Measurements from ENCODE around the gene NELL1.

Gene NELL1

DNA sequence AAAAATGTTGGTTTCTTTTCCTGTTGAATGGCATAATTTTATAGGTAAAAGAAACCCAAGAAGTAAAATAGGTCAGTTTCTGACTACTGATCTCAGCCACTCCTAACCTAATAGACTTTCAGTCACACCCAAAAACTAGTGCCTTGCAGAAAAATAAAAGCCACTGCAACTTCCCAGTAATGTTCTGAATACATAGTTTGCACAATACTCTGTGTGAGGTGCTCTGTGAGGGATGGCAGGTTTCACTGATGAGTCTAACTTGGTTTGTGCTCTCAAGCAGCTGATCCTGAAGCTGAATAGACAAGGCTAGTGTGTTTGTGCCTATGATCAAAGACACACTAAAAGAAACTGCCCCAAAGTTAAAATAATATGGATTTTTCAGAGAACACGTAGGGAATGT lies 758.3 kb downstream of the NELL1 start:
- H3K36me3 ChIP-seq (ENCODE audit: insufficient read depth, low read length), result no peaks in the 10 kb centered on the region
- H3K4me1 ChIP-seq (ENCODE audit: insufficient read depth, low read length), result no peaks in the 10 kb centered on the region
- no peak overlapping the region for H3K4me3 ChIP-seq (ENCODE audit: low read depth in 1 of 2, low read length in 2 of 2)
- no peaks in the 10 kb centered on the region for H3K27me3 ChIP-seq (ENCODE audit: control insufficient read depth in 1 of 2, insufficient read depth in 2 of 2, low read length in 2 of 2)
- H3K9ac ChIP-seq (ENCODE audit: low read length), result no peak overlapping the region
- H3K9me3 ChIP-seq (ENCODE audit: low read length), result no peaks in the 10 kb centered on the region
- H3K27ac ChIP-seq (ENCODE audit: low read depth, low read length), result no peak overlapping the region

DNA sequence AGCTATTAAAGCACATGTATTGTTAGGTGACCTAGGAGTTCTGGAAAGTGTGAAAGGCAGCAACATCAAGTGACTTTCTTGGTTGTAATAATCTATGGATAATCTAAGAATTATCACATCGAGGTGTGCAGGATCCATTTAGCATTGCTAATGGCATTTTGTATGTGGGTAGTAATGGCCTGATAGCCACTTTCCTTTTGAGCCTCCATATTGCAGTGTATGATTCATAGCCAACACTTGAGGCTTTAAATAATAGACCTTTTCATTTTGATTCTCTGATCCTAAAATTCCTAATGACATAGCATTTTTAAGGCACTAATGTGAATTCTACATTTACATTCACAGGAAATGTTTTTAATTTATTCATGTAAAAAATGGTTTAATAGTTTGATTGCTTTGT lies 759.4 kb downstream of the NELL1 start:
- Histone ChIP-seq H3K27ac (ENCODE audit: low read depth, low read length) (no peak overlapping the region), H3K9me3 (ENCODE audit: low read length) (no peaks in the 10 kb centered on the region), H3K4me3 (ENCODE audit: low read depth in 1 of 2, low read length in 2 of 2) (no peak overlapping the region), H3K9ac (ENCODE audit: low read length) (no peak overlapping the region), H3K36me3 (ENCODE audit: insufficient read depth, low read length) (no peaks in the 10 kb centered on the region), H3K27me3 (ENCODE audit: control insufficient read depth in 1 of 2, insufficient read depth in 2 of 2, low read length in 2 of 2) (no peaks in the 10 kb centered on the region), H3K4me1 (ENCODE audit: insufficient read depth, low read length) (no peaks in the 10 kb centered on the region)

DNA sequence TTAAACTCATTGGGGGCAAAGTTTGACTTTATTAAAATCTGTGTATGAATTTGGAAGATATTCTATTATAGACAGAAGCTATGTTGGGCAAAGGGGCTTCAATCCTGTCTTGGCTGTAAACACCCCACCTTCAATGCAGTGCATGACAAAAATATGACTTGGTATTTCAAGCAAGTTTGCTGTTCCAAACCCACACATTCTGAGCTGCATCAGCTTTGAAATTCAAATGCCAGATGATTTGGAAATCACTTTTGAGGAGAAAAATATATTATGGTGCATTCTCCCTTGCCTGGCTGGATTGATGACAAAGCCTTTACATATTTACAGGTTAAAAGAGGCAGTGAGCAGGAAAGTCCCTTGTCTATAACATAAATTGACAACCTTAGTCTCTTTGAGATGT lies 760.0 kb downstream of the NELL1 start:
- Histone ChIP-seq H3K4me1 (ENCODE audit: insufficient read depth, low read length) (no peaks in the 10 kb centered on the region), H3K4me3 (ENCODE audit: low read depth in 1 of 2, low read length in 2 of 2) (no peak overlapping the region), H3K9ac (ENCODE audit: low read length) (no peak overlapping the region), H3K36me3 (ENCODE audit: insufficient read depth, low read length) (no peaks in the 10 kb centered on the region), H3K27ac (ENCODE audit: low read depth, low read length) (no peak overlapping the region), H3K9me3 (ENCODE audit: low read length) (no peaks in the 10 kb centered on the region), H3K27me3 (ENCODE audit: control insufficient read depth in 1 of 2, insufficient read depth in 2 of 2, low read length in 2 of 2) (no peaks in the 10 kb centered on the region)

- H3K4me1 ChIP-seq (ENCODE audit: insufficient read depth, low read length), result no peaks in the 10 kb centered on the region
- H3K27ac ChIP-seq (ENCODE audit: low read depth, low read length), result no peak overlapping the region
- no peaks in the 10 kb centered on the region for H3K36me3 ChIP-seq (ENCODE audit: insufficient read depth, low read length)
- H3K4me3 ChIP-seq (ENCODE audit: low read depth in 1 of 2, low read length in 2 of 2), result no peak overlapping the region
- H3K27me3 ChIP-seq (ENCODE audit: control insufficient read depth in 1 of 2, insufficient read depth in 2 of 2, low read length in 2 of 2), result no peaks in the 10 kb centered on the region
- no peaks in the 10 kb centered on the region for H3K9me3 ChIP-seq (ENCODE audit: low read length)
- H3K9ac ChIP-seq (ENCODE audit: low read length), result no peak overlapping the region
These were observed 761.2 kb downstream of the NELL1 start for GRCh38 chr11:21430537-21430936.

GRCh38 chr11:21446939-21447590 lies 777.7 kb downstream of the NELL1 start:
- Histone ChIP-seq H3K9me3 (ENCODE audit: low read length) (no peaks in the 10 kb centered on the region), H3K4me1 (ENCODE audit: insufficient read depth, low read length) (no peaks in the 10 kb centered on the region), H3K9ac (ENCODE audit: low read length) (no peak overlapping the region), H3K27ac (ENCODE audit: low read depth, low read length) (no peak overlapping the region), H3K36me3 (ENCODE audit: insufficient read depth, low read length) (no peaks in the 10 kb centered on the region), H3K4me3 (ENCODE audit: low read depth in 1 of 2, low read length in 2 of 2) (no peak overlapping the region), H3K27me3 (ENCODE audit: control insufficient read depth in 1 of 2, insufficient read depth in 2 of 2, low read length in 2 of 2) (no peaks in the 10 kb centered on the region)

DNA sequence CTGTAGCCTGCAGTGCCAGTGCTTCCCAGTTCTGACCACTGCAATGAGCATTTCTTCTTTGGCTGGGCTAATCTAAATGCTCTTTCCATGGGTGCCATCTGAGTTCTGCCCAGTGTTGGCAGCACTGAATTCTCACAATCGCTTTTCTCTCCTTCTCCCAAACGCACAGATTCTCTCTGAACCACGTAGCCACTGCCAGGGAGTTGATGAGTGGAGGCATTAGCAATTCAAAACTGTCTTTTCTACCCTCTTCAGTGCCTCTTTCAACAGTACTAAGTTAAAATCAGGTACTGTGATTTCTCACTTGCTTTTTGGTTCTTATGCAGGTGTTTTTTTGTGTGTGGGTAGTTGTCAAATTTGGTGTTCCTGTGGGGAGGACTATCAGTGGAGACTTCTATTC lies 778.5 kb downstream of the NELL1 start:
- no peaks in the 10 kb centered on the region for H3K4me1 ChIP-seq (ENCODE audit: insufficient read depth, low read length)
- H3K27ac ChIP-seq (ENCODE audit: low read depth, low read length), result no peak overlapping the region
- H3K36me3 ChIP-seq (ENCODE audit: insufficient read depth, low read length), result no peaks in the 10 kb centered on the region
- H3K9me3 ChIP-seq (ENCODE audit: low read length), result no peaks in the 10 kb centered on the region
- no peak overlapping the region for H3K9ac ChIP-seq (ENCODE audit: low read length)
- H3K27me3 ChIP-seq (ENCODE audit: control insufficient read depth in 1 of 2, insufficient read depth in 2 of 2, low read length in 2 of 2), result no peaks in the 10 kb centered on the region
- H3K4me3 ChIP-seq (ENCODE audit: low read depth in 1 of 2, low read length in 2 of 2), result no peak overlapping the region

GRCh38 chr11:21456186-21456585 lies 786.8 kb downstream of the NELL1 start:
- Histone ChIP-seq H3K4me3 (ENCODE audit: low read depth in 1 of 2, low read length in 2 of 2) (no peak overlapping the region), H3K36me3 (ENCODE audit: insufficient read depth, low read length) (no peaks in the 10 kb centered on the region), H3K27me3 (ENCODE audit: control insufficient read depth in 1 of 2, insufficient read depth in 2 of 2, low read length in 2 of 2) (no peaks in the 10 kb centered on the region), H3K27ac (ENCODE audit: low read depth, low read length) (no peak overlapping the region), H3K9ac (ENCODE audit: low read length) (no peak overlapping the region), H3K9me3 (ENCODE audit: low read length) (no peaks in the 10 kb centered on the region), H3K4me1 (ENCODE audit: insufficient read depth, low read length) (no peaks in the 10 kb centered on the region)

- Histone ChIP-seq H3K4me1 (ENCODE audit: insufficient read depth, low read length) (no peaks in the 10 kb centered on the region), H3K27me3 (ENCODE audit: control insufficient read depth in 1 of 2, insufficient read depth in 2 of 2, low read length in 2 of 2) (no peaks in the 10 kb centered on the region), H3K36me3 (ENCODE audit: insufficient read depth, low read length) (no peaks in the 10 kb centered on the region), H3K4me3 (ENCODE audit: low read depth in 1 of 2, low read length in 2 of 2) (no peak overlapping the region), H3K9ac (ENCODE audit: low read length) (no peak overlapping the region), H3K9me3 (ENCODE audit: low read length) (no peaks in the 10 kb centered on the region), H3K27ac (ENCODE audit: low read depth, low read length) (no peak overlapping the region)
These were observed 790.7 kb downstream of the NELL1 start for GRCh38 chr11:21460082-21460481.

- Histone ChIP-seq H3K27ac (ENCODE audit: low read depth, low read length) (no peak overlapping the region), H3K36me3 (ENCODE audit: insufficient read depth, low read length) (no peaks in the 10 kb centered on the region), H3K9ac (ENCODE audit: low read length) (no peak overlapping the region), H3K27me3 (ENCODE audit: control insufficient read depth in 1 of 2, insufficient read depth in 2 of 2, low read length in 2 of 2) (no peaks in the 10 kb centered on the region), H3K4me3 (ENCODE audit: low read depth in 1 of 2, low read length in 2 of 2) (no peak overlapping the region), H3K9me3 (ENCODE audit: low read length) (no peaks in the 10 kb centered on the region), H3K4me1 (ENCODE audit: insufficient read depth, low read length) (no peaks in the 10 kb centered on the region)
These were observed 792.3 kb downstream of the NELL1 start for GRCh38 chr11:21461701-21462100.

DNA sequence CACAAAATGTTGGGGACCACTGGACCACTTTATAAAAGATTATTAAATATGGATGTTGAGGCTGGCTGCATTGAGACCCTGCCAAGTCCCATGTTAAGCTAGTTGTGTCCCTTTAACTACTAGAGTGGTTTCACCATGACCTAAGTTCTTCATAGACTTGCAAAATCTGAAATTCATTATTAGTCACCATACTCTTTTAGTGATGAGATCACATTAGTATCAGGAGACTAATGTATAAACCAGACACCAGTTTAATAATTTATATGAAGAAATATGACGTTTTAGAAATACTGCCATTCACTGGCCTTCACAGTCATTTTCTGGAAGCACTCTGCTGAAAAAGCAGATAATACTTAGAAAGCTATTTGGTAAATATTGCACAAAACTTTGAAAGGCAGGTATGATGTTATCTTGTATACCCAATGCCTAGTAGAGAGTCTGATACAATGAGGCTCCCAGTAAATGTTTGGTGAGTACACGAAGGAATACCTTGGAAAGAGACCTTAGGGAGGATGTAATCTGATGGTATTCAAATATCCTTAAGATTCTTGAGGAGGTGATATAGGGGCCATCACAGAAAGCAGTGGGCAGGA lies 795.3 kb downstream of the NELL1 start:
- Histone ChIP-seq H3K27ac (ENCODE audit: low read depth, low read length) (no peak overlapping the region), H3K4me1 (ENCODE audit: insufficient read depth, low read length) (no peaks in the 10 kb centered on the region), H3K9me3 (ENCODE audit: low read length) (no peaks in the 10 kb centered on the region), H3K27me3 (ENCODE audit: control insufficient read depth in 1 of 2, insufficient read depth in 2 of 2, low read length in 2 of 2) (no peaks in the 10 kb centered on the region), H3K36me3 (ENCODE audit: insufficient read depth, low read length) (no peaks in the 10 kb centered on the region), H3K4me3 (ENCODE audit: low read depth in 1 of 2, low read length in 2 of 2) (no peak overlapping the region), H3K9ac (ENCODE audit: low read length) (no peak overlapping the region)

- no peak overlapping the region for H3K27ac ChIP-seq (ENCODE audit: low read depth, low read length)
- H3K4me1 ChIP-seq (ENCODE audit: insufficient read depth, low read length), result no peaks in the 10 kb centered on the region
- no peaks in the 10 kb centered on the region for H3K27me3 ChIP-seq (ENCODE audit: control insufficient read depth in 1 of 2, insufficient read depth in 2 of 2, low read length in 2 of 2)
- no peak overlapping the region for H3K4me3 ChIP-seq (ENCODE audit: low read depth in 1 of 2, low read length in 2 of 2)
- H3K36me3 ChIP-seq (ENCODE audit: insufficient read depth, low read length), result no peaks in the 10 kb centered on the region
- H3K9ac ChIP-seq (ENCODE audit: low read length), result no peak overlapping the region
- no peaks in the 10 kb centered on the region for H3K9me3 ChIP-seq (ENCODE audit: low read length)
These were observed 795.8 kb downstream of the NELL1 start for GRCh38 chr11:21465203-21465602.

DNA sequence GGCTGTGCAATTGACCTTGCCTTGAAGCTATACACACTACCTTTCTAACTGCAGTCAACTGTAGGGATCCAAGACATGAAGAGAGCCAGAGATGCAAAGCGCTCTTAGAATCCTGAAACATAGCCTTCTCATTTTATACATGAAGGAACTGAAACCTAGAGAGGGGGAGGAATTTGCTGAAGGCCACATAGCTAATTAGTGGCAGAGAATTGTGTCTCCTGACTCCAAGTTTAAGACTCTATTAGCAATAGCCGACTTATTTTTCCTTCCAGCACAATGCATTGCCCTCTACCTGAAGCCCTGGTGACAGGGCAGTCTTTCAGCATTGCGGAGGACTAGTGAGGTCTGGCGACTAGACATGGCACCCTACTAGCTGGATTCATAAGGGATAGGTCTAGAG lies 796.5 kb downstream of the NELL1 start:
- no peaks in the 10 kb centered on the region for H3K27me3 ChIP-seq (ENCODE audit: control insufficient read depth in 1 of 2, insufficient read depth in 2 of 2, low read length in 2 of 2)

More for the DNA sequence above, 796.5 kb downstream of the NELL1 start:
- Histone ChIP-seq H3K9me3 (ENCODE audit: low read length) (no peaks in the 10 kb centered on the region), H3K4me3 (ENCODE audit: low read depth in 1 of 2, low read length in 2 of 2) (no peak overlapping the region), H3K9ac (ENCODE audit: low read length) (no peak overlapping the region), H3K27ac (ENCODE audit: low read depth, low read length) (no peak overlapping the region), H3K36me3 (ENCODE audit: insufficient read depth, low read length) (no peaks in the 10 kb centered on the region), H3K4me1 (ENCODE audit: insufficient read depth, low read length) (no peaks in the 10 kb centered on the region)

All from muscle layer of colon (tissue), 2 donors.